HCT116 (cell line): ENCODE data around the gene PACS2. TPM values are rescaled to one million over a fixed set of nuclear protein-coding genes. Genes with fewer than 3 reads are reported as not detected.

ENCODE experiments used
- ATAC-seq: fragments of 200-7000 bp; cut with Tn5 transposase; 2 replicates; pipeline ENCODE4 v1.9.1; 2020; ENCODE audit warnings: mild to moderate bottlenecking, moderate library complexity
- BruUV-seq: library from RNA; stranded (reverse); fragments of 400-500 nt; replicated peaks from 2 replicates; lab custom pipeline; 2021; lab: Mats Ljungman, UMichigan
- CTCF ChIA-PET: fragments of 300-600 bp; sonication (Branson Sonifier 250); formaldehyde crosslinking; loops from one replicate; lab custom pipeline; 2021; ENCODE audit warnings: antibody characterized with exemption; lab: Charles Lee
- POLR2A ChIA-PET: fragments of 300-600, 350-600 bp; sonication (Branson Sonifier 250); formaldehyde crosslinking; loops from one replicate; lab custom pipeline; 2021; ENCODE audit warnings: antibody characterized with exemption; lab: Charles Lee
- RAD21 ChIA-PET, 2 experiments: fragments of 300-600 bp; sonication (Branson Sonifier 250); formaldehyde crosslinking; loops; one replicate each; lab custom pipeline; 2023; ENCODE audit warnings: low total read pairs in 2 of 2; ENCODE audit not compliant: uncharacterized antibody in 2 of 2, unreplicated experiment in 2 of 2, low non-redundant PET in 1 of 2; lab: Charles Lee
- DNase-seq: peaks from one replicate; pipeline ENCODE4 v3.0.0-alpha.2; 2010; ENCODE audit warnings: low read depth, low spot score
- H2AFZ ChIP-seq: fragments of 200-600 bp; shearing (Covaris generic), sonication (generic); 2 replicates; pipeline ENCODE4 v1.6.1; 2017; ENCODE audit warnings: low read depth, mixed run types, mixed read lengths, antibody characterized with exemption, low read length; ENCODE audit not compliant: poor library complexity, severe bottlenecking
- H3K27ac ChIP-seq: 2 replicates; pipeline ENCODE4 v1.5.1; 2012; ENCODE audit warnings: low read depth, low read length
- H3K27me3 ChIP-seq: fragments of 200-600 bp; sonication (generic); 2 replicates; pipeline ENCODE4 v1.6.1; 2016; ENCODE audit warnings: mixed run types, low read length, mixed read lengths; ENCODE audit not compliant: insufficient read depth
- H3K36me3 ChIP-seq, 2 experiments: fragments of 200-500 bp in 1 of 2; fragments of 200-600 bp in 1 of 2; sonication (Bioruptor generic) in 1 of 2; sonication (generic) in 1 of 2; 2 replicates each; pipeline versions ENCODE4 v1.5.1 to v1.6.1; 2014 to 2016; ENCODE audit warnings: low read length in 2 of 2, inconsistent platforms in 1 of 2, mixed read lengths in 1 of 2, mixed run types in 1 of 2; ENCODE audit not compliant: insufficient read depth in 2 of 2, control insufficient read depth in 1 of 2
- H3K4me1 ChIP-seq, 2 experiments: fragments of 200-600 bp in 1 of 2; sonication (generic) in 1 of 2; 2 replicates each; pipeline versions ENCODE4 v1.5.1 to v1.6.1; 2012 to 2017; ENCODE audit warnings: low read length in 2 of 2, inconsistent platforms in 1 of 2, mild to moderate bottlenecking in 1 of 2, mixed read lengths in 1 of 2, mixed run types in 1 of 2, moderate library complexity in 1 of 2; ENCODE audit not compliant: insufficient read depth in 2 of 2, control insufficient read depth in 1 of 2
- H3K4me2 ChIP-seq: fragments of 200-600 bp; sonication (generic); 2 replicates; pipeline ENCODE4 v1.6.1; 2017; ENCODE audit warnings: mixed run types, low read length, mixed read lengths
- H3K4me3 ChIP-seq, 2 experiments: fragments of 200-600 bp in 1 of 2; sonication (generic) in 1 of 2; replicated peaks in 1 of 2; 2 replicates each; pipeline ENCODE4 v1.5.1; 2011 to 2016; ENCODE audit warnings: low read length in 2 of 2, control low read depth in 1 of 2, low read depth in 1 of 2, mild to moderate bottlenecking in 1 of 2, mixed read lengths in 1 of 2, mixed run types in 1 of 2
- H3K79me2 ChIP-seq: fragments of 200-600 bp; sonication (generic); 2 replicates; pipeline ENCODE4 v1.6.1; 2017; ENCODE audit warnings: mild to moderate bottlenecking, mixed run types, low read length, moderate library complexity, mixed read lengths; ENCODE audit not compliant: insufficient read depth
- H3K9ac ChIP-seq: fragments of 200-600 bp; sonication (generic); 2 replicates; pipeline ENCODE4 v1.6.1; 2016; ENCODE audit warnings: low read length, mixed read lengths
- H3K9me2 ChIP-seq: fragments of 200-600 bp; sonication (generic), shearing (Covaris generic); 2 replicates; pipeline ENCODE4 v1.6.1; 2017; ENCODE audit warnings: mixed run types, mild to moderate bottlenecking, moderate library complexity; ENCODE audit not compliant: insufficient read depth
- H3K9me3 ChIP-seq, 2 experiments: fragments of 200-500 bp in 1 of 2; fragments of 200-600 bp in 1 of 2; sonication (Bioruptor generic) in 1 of 2; sonication (generic) in 1 of 2; 2 replicates each; pipeline ENCODE4 v1.6.1; 2014 to 2017; ENCODE audit warnings: low read length in 2 of 2, mixed read lengths in 2 of 2, inconsistent platforms in 1 of 2, low read depth in 1 of 2, mild to moderate bottlenecking in 1 of 2, mixed run types in 1 of 2, moderate library complexity in 1 of 2; ENCODE audit not compliant: control insufficient read depth in 1 of 2, insufficient read depth in 1 of 2
- H4K20me1 ChIP-seq: fragments of 200-600 bp; sonication (generic), shearing (Covaris generic); 2 replicates; pipeline ENCODE4 v1.6.1; 2017; ENCODE audit warnings: mixed run types, mild to moderate bottlenecking, moderate library complexity; ENCODE audit not compliant: insufficient read depth
- ATF3 ChIP-seq: IDR thresholded peaks from 2 replicates; pipeline ENCODE4 v1.6.1; 2012
- CTCF ChIP-seq, 3 experiments: fragments of 200-600 bp in 1 of 3; sonication (generic) in 1 of 3; IDR thresholded peaks in 2 of 3; conservative IDR thresholded peaks in 1 of 3; 2 replicates each; pipeline ENCODE4 v1.5.1; 2012 to 2017; ENCODE audit warnings: low read depth in 2 of 3, low read length in 2 of 3, antibody characterized with exemption in 1 of 3, borderline replicate concordance in 1 of 3, control low read depth in 1 of 3, mild to moderate bottlenecking in 1 of 3, mixed read lengths in 1 of 3, mixed run types in 1 of 3, moderate library complexity in 1 of 3; ENCODE audit not compliant: insufficient read depth in 1 of 3
- EZH2phosphoT487 ChIP-seq: fragments of 200-600 bp; IDR thresholded peaks from 2 replicates; pipeline ENCODE4 v1.6.1; 2018; ENCODE audit warnings: antibody characterized with exemption, borderline replicate concordance
- FOSL1 ChIP-seq: IDR thresholded peaks from 2 replicates; pipeline ENCODE4 v1.6.1; 2012; ENCODE audit warnings: low read depth
- JUND ChIP-seq: IDR thresholded peaks from 2 replicates; pipeline ENCODE4 v1.6.1; 2012
- POLR2A ChIP-seq: IDR thresholded peaks from 2 replicates; pipeline ENCODE4 v1.7.0; 2011; ENCODE audit warnings: borderline replicate concordance; ENCODE audit not compliant: insufficient read depth, insufficient read length; ENCODE audit errors: extremely low read depth
- SIN3A ChIP-seq: IDR thresholded peaks from 2 replicates; pipeline ENCODE4 v1.6.1; 2012; ENCODE audit warnings: low read depth
- SP1 ChIP-seq: IDR thresholded peaks from 2 replicates; pipeline ENCODE4 v1.6.1; 2012; ENCODE audit warnings: low read depth
- SRF ChIP-seq: IDR thresholded peaks from 2 replicates; pipeline ENCODE4 v1.6.1; 2012; ENCODE audit warnings: low read depth
- TCF7L2 ChIP-seq: IDR thresholded peaks from 2 replicates; pipeline ENCODE4 v1.7.0; 2011; ENCODE audit warnings: borderline replicate concordance, inconsistent platforms; ENCODE audit not compliant: insufficient read depth, insufficient read length; ENCODE audit errors: extremely low read depth
- ZFX ChIP-seq: fragments of 450-650 bp; IDR thresholded peaks from 2 replicates; pipeline ENCODE4 v1.6.1; 2017
- intact Hi-C: fragments of 100-400 bp; cut with micrococcal nuclease; formaldehyde crosslinking; loops from 2 replicates; pipeline ENCODE4 v1.10.0; 2022
- total RNA-seq: library from RNA; stranded (reverse); gene quantifications from one replicate; pipeline ENCODE4 v1.2.1, GENCODE V29; 2021; ENCODE audit not compliant: unreplicated experiment

The PACS2 gene
- total RNA-seq, 1 experiment from 2014 or later, result 75.5 TPM

DNA sequence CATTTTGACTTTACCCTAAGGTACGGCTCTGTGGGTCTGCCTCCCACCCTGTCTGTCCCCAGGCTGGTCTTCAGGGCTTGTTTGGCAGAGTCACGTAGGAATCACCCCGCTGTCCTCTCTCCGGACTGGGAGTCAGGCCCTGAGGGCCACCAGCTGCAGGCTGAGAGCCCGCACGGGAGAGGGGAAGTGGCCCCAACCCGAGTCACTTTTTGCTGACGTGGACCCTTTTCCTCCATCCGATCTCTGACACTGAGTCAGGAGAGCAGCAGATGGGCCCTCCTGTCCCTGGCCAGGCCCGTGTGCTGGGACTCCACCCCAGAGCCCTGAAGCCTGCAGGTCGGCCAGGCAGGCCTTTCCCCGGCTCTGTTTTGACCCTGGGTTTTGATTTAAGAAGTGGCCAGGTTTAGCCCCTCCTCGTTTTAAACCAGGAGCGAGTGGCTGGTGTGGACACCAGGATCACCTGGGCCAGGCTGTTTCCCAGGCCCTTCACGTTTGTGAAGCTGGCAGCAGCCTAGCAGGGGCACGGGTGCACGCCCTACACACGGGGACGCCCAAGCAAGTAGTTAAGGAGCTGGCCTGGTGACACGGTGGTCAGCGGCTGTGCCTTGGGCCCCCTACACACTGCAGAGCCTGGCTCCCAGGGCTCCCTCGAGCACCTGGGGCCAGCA, 71.3 kb downstream of the PACS2 start:
- H3K9me2 ChIP-seq, result no peaks in the 10 kb centered on the region
- no peak overlapping the region for H3K4me3 ChIP-seq
- no peaks in the 10 kb centered on the region for H3K27me3 ChIP-seq
- POLR2A ChIA-PET, result no interaction called here
- DNase-seq (no peak), ATAC-seq (no peak)
- CTCF ChIA-PET, result no interaction called here
- BruUV-seq, result no TSS peak
- TF ChIP-seq SRF (no peak), FOSL1 (no peak), SIN3A (no peak), ATF3 (no peak), POLR2A (no peak), TCF7L2 (no peak), JUND (no peak), EZH2phosphoT487 (no peak), SP1 (no peak), ZFX (no peak), CTCF (IDR thresholded peaks at IDR 0.05 in 2 of 3, conservative IDR thresholded peaks at IDR 0.05 in 1 of 3; ENCODE audit: borderline replicate concordance in 1 of 3, insufficient read depth in 1 of 3, low read depth in 2 of 3, low read length in 2 of 3) (no peak)
- H3K4me2 ChIP-seq, result no peak overlapping the region
- no peak overlapping the region for H2AFZ ChIP-seq
- RAD21 ChIA-PET, result no interaction called here
- no peaks in the 10 kb centered on the region for H3K36me3 ChIP-seq
- no peaks in the 10 kb centered on the region for H3K4me1 ChIP-seq
- no peaks in the 10 kb centered on the region for H3K9me3 ChIP-seq
- intact Hi-C loops, result no loop called here
- H3K9ac ChIP-seq, result no peak overlapping the region
- H3K79me2 ChIP-seq, result no peaks in the 10 kb centered on the region
- no peak overlapping the region for H3K27ac ChIP-seq
- no peaks in the 10 kb centered on the region for H4K20me1 ChIP-seq
